GM12878 (cell line): ENCODE data around the gene SBF2. TPM values are rescaled to one million over a fixed set of nuclear protein-coding genes. Genes with fewer than 3 reads are reported as not detected.
A peak's percentile ranks its signal among the peaks of the same experiment; 100 is the strongest.

Source experiments
- ATAC-seq: fragments of 200-7000 bp; cut with Tn5 transposase; 3 replicates; pipeline ENCODE4 v1.9.1; 2020; ENCODE audit warnings: mild to moderate bottlenecking, moderate library complexity
- BruUV-seq: library from RNA; stranded (reverse); fragments of 400-500 nt; replicated peaks from 2 replicates; lab custom pipeline; 2021; lab: Mats Ljungman, UMichigan
- CTCF ChIA-PET: fragments of 300-600 bp; sonication (Branson Sonifier 250); formaldehyde crosslinking; extraction: SDS; loops from one replicate; lab custom pipeline; 2021; ENCODE audit warnings: inconsistent platforms; lab: Yijun Ruan, JAX
- POLR2A ChIA-PET: fragments of 350-600 bp; formaldehyde crosslinking; extraction: SDS; loops from one replicate; lab custom pipeline; 2021; ENCODE audit warnings: inconsistent platforms; lab: Charles Lee
- RAD21 ChIA-PET: fragments of 300-600 bp; sonication (Branson Sonifier 250); formaldehyde crosslinking; loops from one replicate; lab custom pipeline; 2023; ENCODE audit warnings: antibody characterized with exemption; ENCODE audit not compliant: unreplicated experiment; lab: Charles Lee
- SMC1A ChIA-PET: fragments of 300-600 bp; sonication (Branson Sonifier 250); formaldehyde crosslinking; loops from one replicate; lab custom pipeline; 2023; ENCODE audit not compliant: unreplicated experiment, uncharacterized antibody; lab: Charles Lee
- DNase-seq: peaks from one replicate; pipeline ENCODE4 v3.0.0-alpha.2; 2011; ENCODE audit warnings: low read depth, low spot score
- FAIRE-seq: peaks from 3 replicates; lab custom pipeline; 2011; peaks lifted over from hg19 to GRCh38; lab: Jason Lieb, UNC
- H2AFZ ChIP-seq: 2 replicates; pipeline ENCODE4 v1.6.0; 2011; ENCODE audit warnings: low read depth, low read length, control low read depth; ENCODE audit not compliant: control insufficient read depth
- H3K27ac ChIP-seq: 2 replicates; pipeline ENCODE4 v1.5.1; 2011; ENCODE audit warnings: control low read depth; ENCODE audit not compliant: control insufficient read depth, insufficient read depth
- H3K27me3 ChIP-seq, 2 experiments: replicated peaks in 1 of 2; 2 replicates each; pipeline versions ENCODE4 v1.6.0 to v1.6.1; 2011; ENCODE audit warnings: low read length in 1 of 2; ENCODE audit not compliant: control insufficient read depth in 2 of 2, insufficient read depth in 2 of 2
- H3K36me3 ChIP-seq, 2 experiments: 2 replicates each; pipeline ENCODE4 v1.5.1; 2011; ENCODE audit warnings: low read length in 1 of 2; ENCODE audit not compliant: control insufficient read depth in 2 of 2, insufficient read depth in 2 of 2
- H3K4me1 ChIP-seq: 2 replicates; pipeline ENCODE4 v1.6.1; 2011; ENCODE audit warnings: mild to moderate bottlenecking, low read length, moderate library complexity, mixed read lengths; ENCODE audit not compliant: control insufficient read depth, insufficient read depth
- H3K4me2 ChIP-seq: 2 replicates; pipeline ENCODE4 v1.6.0; 2011; ENCODE audit warnings: control low read depth; ENCODE audit not compliant: control insufficient read depth, insufficient read depth
- H3K4me3 ChIP-seq: fragments of 200-600 bp; sonication (generic); 2 replicates; pipeline ENCODE4 v1.5.1; 2016
- H3K79me2 ChIP-seq: 2 replicates; pipeline ENCODE4 v1.6.0; 2011; ENCODE audit warnings: low read length; ENCODE audit not compliant: control insufficient read depth, insufficient read depth
- H3K9ac ChIP-seq: 2 replicates; pipeline ENCODE4 v1.8.0; 2011; ENCODE audit warnings: low read length, control low read depth, mixed read lengths; ENCODE audit not compliant: control insufficient read depth, insufficient read depth
- H3K9me3 ChIP-seq: replicated peaks from 3 replicates; pipeline ENCODE4 v1.5.1; 2011; ENCODE audit warnings: mild to moderate bottlenecking, low read length; ENCODE audit not compliant: control insufficient read depth, insufficient read depth
- H4K20me1 ChIP-seq: 2 replicates; pipeline ENCODE4 v1.6.0; 2011; ENCODE audit not compliant: control insufficient read depth, insufficient read depth
- BHLHE40 ChIP-seq, 2 experiments: fragments of 450-650 bp in 1 of 2; IDR thresholded peaks; 2 replicates each; pipeline ENCODE4 v1.6.1; 2011 to 2017; ENCODE audit warnings: low read depth in 2 of 2, borderline replicate concordance in 1 of 2, improper control_type of control experiment in 1 of 2, low read length in 1 of 2, mild to moderate bottlenecking in 1 of 2
- CHD1 ChIP-seq: IDR thresholded peaks from 2 replicates; pipeline ENCODE4 v1.6.1; 2012; ENCODE audit warnings: low read depth, low read length, improper control_type of control experiment
- E2F8 ChIP-seq: fragments of 450-650 bp; IDR thresholded peaks from 2 replicates; pipeline ENCODE4 v1.6.1; 2018; ENCODE audit warnings: mild to moderate bottlenecking, low read depth, moderate library complexity; ENCODE audit not compliant: partially characterized antibody
- EP300 ChIP-seq, 2 experiments: fragments of 150-350 bp in 1 of 2; IDR thresholded peaks; 2 replicates each; pipeline ENCODE4 v1.6.1; 2011 to 2012; ENCODE audit warnings: low read depth in 2 of 2, low read length in 2 of 2, borderline replicate concordance in 1 of 2, improper control_type of control experiment in 1 of 2, inconsistent platforms in 1 of 2; ENCODE audit not compliant: control insufficient read depth in 1 of 2
- EZH2 ChIP-seq: IDR thresholded peaks from 2 replicates; pipeline ENCODE4 v1.6.1; 2012; ENCODE audit warnings: low read depth, mild to moderate bottlenecking, control low read depth, inconsistent platforms, low read length, borderline replicate concordance; ENCODE audit not compliant: control insufficient read depth
- FOXM1 ChIP-seq: IDR thresholded peaks from 2 replicates; pipeline ENCODE4 v1.6.1; 2012; ENCODE audit warnings: low read depth, mild to moderate bottlenecking, inconsistent platforms, low read length, moderate library complexity
- GATAD2B ChIP-seq: fragments of 450-650 bp; conservative IDR thresholded peaks from 2 replicates; pipeline ENCODE4 v1.6.1; 2017; ENCODE audit warnings: low read depth, mild to moderate bottlenecking, moderate library complexity
- HDAC6 ChIP-seq: fragments of 200-600 bp; sonication (generic); IDR thresholded peaks from one replicate; pipeline ENCODE4 v1.8.0; 2017; ENCODE audit warnings: antibody characterized with exemption; ENCODE audit not compliant: unreplicated experiment
- IKZF2 ChIP-seq, 2 experiments: fragments of 450-650 bp; IDR thresholded peaks; 2 replicates each; pipeline ENCODE4 v1.6.1; 2017; ENCODE audit warnings: mild to moderate bottlenecking in 2 of 2, moderate library complexity in 2 of 2
- KLF5 ChIP-seq: fragments of 450-650 bp; IDR thresholded peaks from 2 replicates; pipeline ENCODE4 v1.6.1; 2014; ENCODE audit warnings: mild to moderate bottlenecking; ENCODE audit not compliant: partially characterized antibody
- PAX8 ChIP-seq: fragments of 450-650 bp; IDR thresholded peaks from 2 replicates; pipeline ENCODE4 v1.6.1; 2017; ENCODE audit warnings: mild to moderate bottlenecking, moderate library complexity
- PBX3 ChIP-seq: IDR thresholded peaks from 2 replicates; pipeline ENCODE4 v1.6.1; 2011; ENCODE audit warnings: mild to moderate bottlenecking, low read depth, low read length, moderate library complexity; ENCODE audit not compliant: insufficient replicate concordance
- RELA ChIP-seq: fragments of 450-650 bp; IDR thresholded peaks from 2 replicates; pipeline ENCODE4 v1.8.0; 2014; ENCODE audit warnings: borderline replicate concordance; ENCODE audit not compliant: partially characterized antibody
- RUNX3 ChIP-seq: IDR thresholded peaks from 2 replicates; pipeline ENCODE4 v1.6.1; 2012; ENCODE audit warnings: low read length, inconsistent platforms
- SREBF1 ChIP-seq: IDR thresholded peaks from 2 replicates; pipeline ENCODE4 v1.6.1; 2012; ENCODE audit warnings: mild to moderate bottlenecking, low read length
- SREBF2 ChIP-seq: IDR thresholded peaks from 2 replicates; pipeline ENCODE4 v1.6.1; 2012; ENCODE audit warnings: mild to moderate bottlenecking, low read length
- TAF1 ChIP-seq: IDR thresholded peaks from 2 replicates; pipeline ENCODE4 v1.6.1; 2011; ENCODE audit warnings: mild to moderate bottlenecking, low read depth, low read length, borderline replicate concordance
- WGBS: methylation state at CpG from one replicate; pipeline ENCODE4 v1.1.6; 2016; ENCODE audit warnings: low lambda C conversion rate; ENCODE audit not compliant: insufficient replicate concordance, insufficient coverage; ENCODE audit errors: missing lambda C conversion rate; 5-methylcytosine and 5-hydroxymethylcytosine counted together
- in situ Hi-C: fragments of 300-500 bp; cut with MboI; formaldehyde crosslinking; loops from 9 replicates; pipeline ENCODE4 v1.14.3; 2018; ENCODE audit warnings: mixed read lengths
- intact Hi-C: fragments of 100-400 bp; cut with micrococcal nuclease; formaldehyde crosslinking; loops from one replicate; pipeline ENCODE4 v1.14.2; 2022; ENCODE audit not compliant: unreplicated experiment
- polyA plus RNA-seq, 11 experiments: library from polyadenylated mRNA; depleted of rRNA in 4 of 11; unstranded in 6 of 11; stranded (reverse) in 5 of 11; fragments of >200 nt; fragmentation: Nextera tagmentation in 4 of 11; fragmentation: Illumina TruSeq in 1 of 11; extraction: Ambion mirVana in 4 of 11; extraction: Trizol in 1 of 11; gene quantifications; 1 replicate in 1 of 11; 2 replicates in 10 of 11; pipeline versions ENCODE4 v1.2.1 to v1.2.3, GENCODE V29; 2011 to 2016; ENCODE audit warnings: inconsistent platforms in 2 of 11, missing spikeins in 2 of 11, low read depth in 1 of 11
- total RNA-seq, 4 experiments: library from RNA; depleted of rRNA in 3 of 4; stranded (reverse); fragments of >200 nt in 3 of 4; fragmentation: Illumina TruSeq in 1 of 4; extraction: Trizol in 1 of 4; gene quantifications; 2 replicates each; pipeline versions ENCODE4 v1.2.1 to v1.2.3, GENCODE V29; 2013 to 2021

The SBF2 gene
- total and polyA plus RNA-seq, 10 of the 15 experiments (the other 5 are each of a cell fraction or from before 2014, with no cell fraction given), result 0.24 to 2.3 (median 1.1) TPM

- RAD21 ChIA-PET, result interaction anchor here (1.4 to 1.5 kb wide), 3 partner anchors 58 to 138 kb away, joined by 3 to 4 read pairs (median 4); no protein-coding TSS in a partner anchor
- FAIRE-seq, result peak; percentile 66
- no peak for TF ChIP-seq HDAC6
- no peak for TF ChIP-seq CHD1
- no peak for TF ChIP-seq TAF1
- TF ChIP-seq RUNX3, result peak; percentile 56
- no peak for TF ChIP-seq PAX8
- TF ChIP-seq SREBF1, result no peak
- no peak for TF ChIP-seq FOXM1
- no peak for TF ChIP-seq EZH2
- no peak for TF ChIP-seq KLF5
- TF ChIP-seq IKZF2 (IDR thresholded peaks at IDR 0.05), result no peak
- no peak for TF ChIP-seq SREBF2
- TF ChIP-seq GATAD2B, result no peak
- peak in 1 of 2 experiments; percentile 25; a peak in 1 of 4 replicates for TF ChIP-seq EP300 (IDR thresholded peaks at IDR 0.05; ENCODE audit: borderline replicate concordance in 1 of 2, control insufficient read depth in 1 of 2, low read depth in 2 of 2, low read length in 2 of 2)
- TF ChIP-seq BHLHE40 (IDR thresholded peaks at IDR 0.05; ENCODE audit: borderline replicate concordance in 1 of 2, low read depth in 2 of 2, low read length in 1 of 2), result peak in 1 of 2 experiments; percentile 20; a peak in 1 of 4 replicates
- TF ChIP-seq RELA, result no peak
- TF ChIP-seq E2F8, result no peak
- TF ChIP-seq PBX3, result no peak
These were observed 554.7 kb downstream of the SBF2 start for GRCh38 chr11:9739123-9739900.

More at GRCh38 chr11:9739123-9739900, 554.7 kb downstream of the SBF2 start:
- Histone ChIP-seq H4K20me1 (no peaks in the 10 kb centered on the region), H3K27me3 (no peaks in the 10 kb centered on the region), H3K36me3 (peaks cover 3 to 23% of the 10 kb centered on the region in 2 experiments; a peak in 3 of 4 replicates), H3K4me2 (peak overlapping the region; percentile 35), H3K4me3 (no peak overlapping the region), H3K9ac (no peak overlapping the region), H3K27ac (peak overlapping the region; percentile 24), H3K9me3 (peaks cover 9% of the 10 kb centered on the region; the same call in 2 of the 3 replicates), H3K4me1 (peaks cover 44% of the 10 kb centered on the region), H3K79me2 (peaks cover 2% of the 10 kb centered on the region), H2AFZ (no peak overlapping the region)
- BruUV-seq, result no TSS peak
- ChIA-PET POLR2A (interaction anchor here (1.4 kb wide), 1 partner anchor 13 kb away, joined by 4 read pairs; no protein-coding TSS in a partner anchor), SMC1A (interaction anchor here (0.8 to 5.8 kb wide), 7 partner anchors 8 to 280 kb away, joined by 3 to 39 read pairs (median 3); no protein-coding TSS in a partner anchor), CTCF (interaction anchor here (0.6 to 3.1 kb wide), 4 partner anchors 8 to 129 kb away, joined by 3 to 20 read pairs (median 4); no protein-coding TSS in a partner anchor)
- DNase-seq (no peak), ATAC-seq (peak; percentile 80)
- intact Hi-C loops, result no loop called here
- in situ Hi-C loops, result no loop called here
- 12% methylated on average over 4 of the region's 4 CpGs for WGBS
